ENCODE data around the gene NAA50.

Gene NAA50

GRCh38 chr3:113743006-113743630, 2.9 kb downstream of the NAA50 start:
- DNase-seq (ENCODE audit: low read depth in 2 of 2): no peak

GRCh38 chr3:113741620-113742019, 4.4 kb downstream of the NAA50 start:
- DNase-seq (ENCODE audit: low read depth in 2 of 2): no peak

GRCh38 chr3:113741086-113741485, 5.0 kb downstream of the NAA50 start:
- no peak for DNase-seq (ENCODE audit: low read depth in 2 of 2)

GRCh38 chr3:113736548-113737089, 9.4 kb downstream of the NAA50 start:
- DNase-seq (ENCODE audit: low read depth in 2 of 2): no peak

GRCh38 chr3:113731694-113732093, 14.4 kb downstream of the NAA50 start:
- no peak for DNase-seq (ENCODE audit: low read depth in 2 of 2)

- DNase-seq (ENCODE audit: low read depth in 2 of 2): no peak
Observed at GRCh38 chr3:113730550-113730949, 15.5 kb downstream of the NAA50 start.

- no peak for DNase-seq (ENCODE audit: low read depth in 2 of 2)
Observed at GRCh38 chr3:113728661-113729060, 17.4 kb downstream of the NAA50 start.

GRCh38 chr3:113721636-113722035, 24.4 kb downstream of the NAA50 start:
- no peak for DNase-seq (ENCODE audit: low read depth in 2 of 2)

GRCh38 chr3:113719758-113720157, 26.3 kb downstream of the NAA50 start:
- DNase-seq (ENCODE audit: low read depth in 2 of 2): no peak

- DNase-seq (ENCODE audit: low read depth in 2 of 2): no peak
Observed at GRCh38 chr3:113719294-113719693, 26.8 kb downstream of the NAA50 start.

- no peak for DNase-seq (ENCODE audit: low read depth in 2 of 2)
Observed at GRCh38 chr3:113717818-113718217, 28.2 kb downstream of the NAA50 start.

- DNase-seq (ENCODE audit: low read depth in 2 of 2): no peak
Observed at GRCh38 chr3:113717308-113717707, 28.7 kb downstream of the NAA50 start.

- DNase-seq (ENCODE audit: low read depth in 2 of 2): no peak
Observed at GRCh38 chr3:113714702-113715101, 31.3 kb downstream of the NAA50 start.

- DNase-seq (ENCODE audit: low read depth in 2 of 2): no peak
Observed at GRCh38 chr3:113712129-113712528, 33.9 kb downstream of the NAA50 start.

- no peak for DNase-seq (ENCODE audit: low read depth in 2 of 2)
Observed at GRCh38 chr3:113707835-113708234, 38.2 kb downstream of the NAA50 start.

- DNase-seq (ENCODE audit: low read depth in 2 of 2): no peak
Observed at GRCh38 chr3:113698956-113699355, 47.1 kb downstream of the NAA50 start.

GRCh38 chr3:113698213-113698742, 47.8 kb downstream of the NAA50 start:
- DNase-seq (ENCODE audit: low read depth in 2 of 2): no peak

- no peak for DNase-seq (ENCODE audit: low read depth in 2 of 2)
Observed at GRCh38 chr3:113697500-113698090, 48.5 kb downstream of the NAA50 start.

- DNase-seq (ENCODE audit: low read depth in 2 of 2): peak; percentile 98 to 99
Observed at GRCh38 chr3:113696658-113697499, 49.2 kb downstream of the NAA50 start.

- DNase-seq (ENCODE audit: low read depth in 2 of 2): peak; percentile 68 to 83
Observed at GRCh38 chr3:113695786-113696645, 50.0 kb downstream of the NAA50 start, which contains the start of gene USF3. Gene USF3 (minus strand): TSS chr3:113696642. CDS start chr3:113674878, 21,764 bp downstream.

- DNase-seq (ENCODE audit: low read depth in 2 of 2): no peak
Observed at GRCh38 chr3:113695431-113695785, 50.6 kb downstream of the NAA50 start.
